ENCODE results near the gene TMEM53. TPM values are rescaled to one million over a fixed set of nuclear protein-coding genes. Genes with fewer than 3 reads are reported as not detected.
A peak's percentile ranks its signal among the peaks of the same experiment; 100 is the strongest.

Gene TMEM53
- total RNA-seq, 2 donors from 2014 or later, result 26.4 to 29.6 TPM

GRCh38 chr1:44689447-44689765 is 15.1 kb upstream of the TMEM53 start:
- no peaks in the 10 kb centered on the region for H3K4me1 ChIP-seq
- H3K4me3 ChIP-seq, result no peak overlapping the region
- no peak for TF ChIP-seq CTCF (IDR thresholded peaks at IDR 0.05)
- H3K27ac ChIP-seq, result no peak overlapping the region
- no peak for DNase-seq
- no peaks in the 10 kb centered on the region for H3K9me3 ChIP-seq
- H3K9ac ChIP-seq (ENCODE audit: low read depth in 2 of 2, low read length in 2 of 2), result no peak overlapping the region
- no peaks in the 10 kb centered on the region for H3K27me3 ChIP-seq
- no peaks in the 10 kb centered on the region for H3K36me3 ChIP-seq
- intact Hi-C loops (cut with DNase I), result no loop called here

- no peak for TF ChIP-seq CTCF (IDR thresholded peaks at IDR 0.05)
- peak; percentile 35 for DNase-seq
- intact Hi-C loops (cut with DNase I), result no loop called here
- Histone ChIP-seq H3K27me3 (no peaks in the 10 kb centered on the region), H3K9ac (ENCODE audit: low read depth in 2 of 2, low read length in 2 of 2) (no peak overlapping the region), H3K4me1 (no peaks in the 10 kb centered on the region), H3K4me3 (no peak overlapping the region), H3K9me3 (no peaks in the 10 kb centered on the region), H3K36me3 (no peaks in the 10 kb centered on the region), H3K27ac (no peak overlapping the region)
Measured at GRCh38 chr1:44688760-44689446, 14.6 kb upstream of the TMEM53 start.

- DNase-seq, result no peak
- Histone ChIP-seq H3K4me3 (no peak overlapping the region), H3K36me3 (no peaks in the 10 kb centered on the region), H3K27me3 (no peaks in the 10 kb centered on the region), H3K4me1 (no peaks in the 10 kb centered on the region), H3K9ac (ENCODE audit: low read depth in 2 of 2, low read length in 2 of 2) (no peak overlapping the region), H3K9me3 (no peaks in the 10 kb centered on the region), H3K27ac (no peak overlapping the region)
- intact Hi-C loops (cut with DNase I), result no loop called here
- no peak for TF ChIP-seq CTCF (IDR thresholded peaks at IDR 0.05)
Measured at GRCh38 chr1:44685881-44686280, 11.6 kb upstream of the TMEM53 start.

GRCh38 chr1:44685218-44685617 is 10.9 kb upstream of the TMEM53 start:
- no peaks in the 10 kb centered on the region for H3K27me3 ChIP-seq
- DNase-seq, result no peak
- H3K9ac ChIP-seq (ENCODE audit: low read depth in 2 of 2, low read length in 2 of 2), result no peak overlapping the region
- no peaks in the 10 kb centered on the region for H3K9me3 ChIP-seq
- no peak overlapping the region for H3K4me3 ChIP-seq
- H3K36me3 ChIP-seq, result no peaks in the 10 kb centered on the region
- intact Hi-C loops (cut with DNase I), result no loop called here
- H3K4me1 ChIP-seq, result no peaks in the 10 kb centered on the region
- no peak overlapping the region for H3K27ac ChIP-seq
- no peak for TF ChIP-seq CTCF (IDR thresholded peaks at IDR 0.05)

GRCh38 chr1:44684525-44684924 is 10.2 kb upstream of the TMEM53 start:
- no peaks in the 10 kb centered on the region for H3K4me1 ChIP-seq
- no peaks in the 10 kb centered on the region for H3K9me3 ChIP-seq
- H3K27ac ChIP-seq, result no peak overlapping the region
- no peak for DNase-seq
- no peak for TF ChIP-seq CTCF (IDR thresholded peaks at IDR 0.05)
- intact Hi-C loops (cut with DNase I), result no loop called here
- no peaks in the 10 kb centered on the region for H3K36me3 ChIP-seq
- no peak overlapping the region for H3K4me3 ChIP-seq
- no peak overlapping the region for H3K9ac ChIP-seq (ENCODE audit: low read depth in 2 of 2, low read length in 2 of 2)
- no peaks in the 10 kb centered on the region for H3K27me3 ChIP-seq
